K562 (cell line): ENCODE data around the gene FBXL2. TPM values are rescaled to one million over a fixed set of nuclear protein-coding genes. Genes with fewer than 3 reads are reported as not detected.

Source experiments
- ATAC-seq: fragments of 200-7000 bp; cut with Tn5 transposase; 3 replicates; pipeline ENCODE4 v1.9.1; 2020; ENCODE audit warnings: moderate library complexity
- BruUV-seq: library from RNA; stranded (reverse); fragments of 400-500 nt; replicated peaks from 2 replicates; lab custom pipeline; 2021; lab: Mats Ljungman, UMichigan
- CTCF ChIA-PET: fragments of 300-600 bp; formaldehyde crosslinking; extraction: SDS; loops from one replicate; lab custom pipeline; 2021; ENCODE audit warnings: low intra/inter-chr PET ratio; lab: Yijun Ruan, JAX
- POLR2A ChIA-PET: fragments of 300-600, 350-650 bp; sonication (Branson Sonifier 250); formaldehyde crosslinking; extraction: SDS; loops from one replicate; lab custom pipeline; 2021; ENCODE audit warnings: antibody characterized with exemption, inconsistent platforms; lab: Yijun Ruan, JAX
- DNase-seq, 4 experiments: peaks; one replicate each; pipeline versions ENCODE4 v3.0.0 to v3.0.0-alpha.2; 2011 to 2018; ENCODE audit warnings: low spot score in 3 of 4, mixed read lengths in 3 of 4; ENCODE audit errors: extremely low read depth in 1 of 4
- FAIRE-seq: peaks from 2 replicates; lab custom pipeline; 2011; peaks lifted over from hg19 to GRCh38; lab: Jason Lieb, UNC
- H2AFZ ChIP-seq: 2 replicates; pipeline ENCODE4 v1.6.0; 2011; ENCODE audit warnings: low read depth, low read length, control low read depth, inconsistent platforms
- H3K27ac ChIP-seq: fragments of 200-600 bp; 3 replicates; pipeline ENCODE4 v1.8.0; 2011; ENCODE audit warnings: low read depth, mild to moderate bottlenecking, control low read depth, inconsistent platforms, low read length, moderate library complexity, mixed read lengths; ENCODE audit errors: extremely low read depth
- H3K27me3 ChIP-seq, 2 experiments: fragments of 300-600 bp in 1 of 2; 2 replicates in 1 of 2; 3 replicates in 1 of 2; pipeline versions ENCODE4 v1.6.0 to v1.8.0; 2011; ENCODE audit warnings: inconsistent platforms in 2 of 2, low read length in 2 of 2, mild to moderate bottlenecking in 1 of 2, mixed read lengths in 1 of 2, moderate library complexity in 1 of 2; ENCODE audit not compliant: control insufficient read depth in 2 of 2, insufficient read depth in 2 of 2
- H3K36me3 ChIP-seq: fragments of 300-600 bp; 3 replicates; pipeline ENCODE4 v1.8.0; 2011; ENCODE audit warnings: mild to moderate bottlenecking, low read length, inconsistent platforms; ENCODE audit not compliant: control insufficient read depth, insufficient read depth
- H3K4me1 ChIP-seq, 2 experiments: fragments of 200-600 bp in 1 of 2; replicated peaks in 1 of 2; 2 replicates in 1 of 2; 3 replicates in 1 of 2; pipeline versions ENCODE4 v1.5.1 to v1.8.0; 2011; ENCODE audit warnings: inconsistent platforms in 2 of 2, low read length in 2 of 2, mild to moderate bottlenecking in 1 of 2, mixed read lengths in 1 of 2, moderate library complexity in 1 of 2; ENCODE audit not compliant: control insufficient read depth in 2 of 2, insufficient read depth in 2 of 2
- H3K4me2 ChIP-seq: 2 replicates; pipeline ENCODE4 v1.6.1; 2011; ENCODE audit warnings: low read length, control low read depth, inconsistent platforms, mixed read lengths; ENCODE audit not compliant: insufficient read depth
- H3K4me3 ChIP-seq: fragments of 200-600 bp; sonication (generic), shearing (Covaris generic); 2 replicates; pipeline ENCODE4 v1.5.1; 2016; ENCODE audit warnings: control low read depth, inconsistent platforms
- H3K79me2 ChIP-seq: fragments of 200-600 bp; 3 replicates; pipeline ENCODE4 v1.8.0; 2011; ENCODE audit warnings: low read length, inconsistent platforms; ENCODE audit not compliant: control insufficient read depth, insufficient read depth
- H3K9ac ChIP-seq, 2 experiments: 2 replicates each; pipeline versions ENCODE4 v1.6.0 to v1.6.1; 2011; ENCODE audit warnings: low read depth in 2 of 2, low read length in 2 of 2, control low read depth in 1 of 2, inconsistent platforms in 1 of 2, mild to moderate bottlenecking in 1 of 2, mixed read lengths in 1 of 2; ENCODE audit not compliant: insufficient read depth in 1 of 2
- H3K9me1 ChIP-seq: one replicate; pipeline ENCODE4 v1.6.0; 2011; ENCODE audit warnings: inconsistent platforms, mild to moderate bottlenecking, low read length, moderate library complexity; ENCODE audit not compliant: control insufficient read depth, insufficient read depth
- H3K9me3 ChIP-seq: replicated peaks from 2 replicates; pipeline ENCODE4 v1.5.1; 2011; ENCODE audit warnings: low read depth, low read length, inconsistent platforms; ENCODE audit not compliant: control insufficient read depth, insufficient read depth
- H4K20me1 ChIP-seq: replicated peaks from 2 replicates; pipeline ENCODE4 v1.6.1; 2011; ENCODE audit warnings: low read length, inconsistent platforms, mixed read lengths; ENCODE audit not compliant: control insufficient read depth, insufficient read depth
- BRD9 ChIP-seq: fragments of 450-650 bp; IDR thresholded peaks from 2 replicates; pipeline ENCODE4 v1.6.1; 2018; ENCODE audit warnings: low read depth; ENCODE audit not compliant: partially characterized antibody
- CTCFL ChIP-seq: IDR thresholded peaks from 2 replicates; pipeline ENCODE4 v1.6.1; 2011; ENCODE audit warnings: borderline replicate concordance, low read depth, mild to moderate bottlenecking, moderate library complexity, low read length; ENCODE audit not compliant: insufficient read depth, poor library complexity, severe bottlenecking
- DACH1 ChIP-seq: fragments of 450-650 bp; IDR thresholded peaks from 2 replicates; pipeline ENCODE4 v1.6.1; 2018; ENCODE audit not compliant: partially characterized antibody
- GTF2A2 ChIP-seq: IDR thresholded peaks from 2 replicates; pipeline ENCODE4 v1.6.1; 2016; ENCODE audit warnings: mild to moderate bottlenecking, missing genetic modification characterization, missing compliant biosample characterization
- IRF2 ChIP-seq: sonication (generic); formaldehyde crosslinking; IDR thresholded peaks from 2 replicates; pipeline ENCODE4 v1.8.1; 2022; ENCODE audit warnings: mild to moderate bottlenecking, missing genetic modification reagents
- L3MBTL2 ChIP-seq: fragments of 450-650 bp; IDR thresholded peaks from 2 replicates; pipeline ENCODE4 v1.6.1; 2016; ENCODE audit warnings: mild to moderate bottlenecking, moderate library complexity
- PPARD ChIP-seq: fragments of 250-450 bp; sonication (Bioruptor Pico); IDR thresholded peaks from 2 replicates; pipeline ENCODE4 v1.8.0; 2022; ENCODE audit warnings: inconsistent platforms, mild to moderate bottlenecking, moderate library complexity
- RAD51 ChIP-seq: fragments of 450-650 bp; IDR thresholded peaks from 2 replicates; pipeline ENCODE4 v1.7.1; 2016; ENCODE audit warnings: low read depth, mild to moderate bottlenecking, borderline replicate concordance
- TCFL5 ChIP-seq: fragments of 250-450 bp; sonication (Bioruptor Pico); conservative IDR thresholded peaks from 2 replicates; pipeline ENCODE4 v1.6.1; 2021; ENCODE audit warnings: mild to moderate bottlenecking, moderate library complexity, matching md5 sums
- ZNF124 ChIP-seq: sonication (generic); formaldehyde crosslinking; IDR thresholded peaks from 2 replicates; pipeline ENCODE4 v1.8.1; 2022; ENCODE audit warnings: missing genetic modification reagents
- ZNF133 ChIP-seq: fragments of 250-450 bp; sonication (Bioruptor Pico); IDR thresholded peaks from 2 replicates; pipeline ENCODE4 v1.4.0; 2020; ENCODE audit warnings: mild to moderate bottlenecking
- in situ Hi-C: fragments of 300-500 bp; cut with MboI; formaldehyde crosslinking; loops from 4 replicates; pipeline ENCODE4 v1.15.0; 2018; ENCODE audit warnings: inconsistent platforms, mixed read lengths
- intact Hi-C: fragments of 100-400 bp; cut with micrococcal nuclease; formaldehyde crosslinking; loops from 2 replicates; pipeline ENCODE4 v1.14.2; 2022
- polyA plus RNA-seq, 8 experiments: library from polyadenylated mRNA; depleted of rRNA in 4 of 8; stranded (reverse) in 5 of 8; unstranded in 3 of 8; fragments of >200 nt; fragmentation: Nextera tagmentation in 2 of 8; fragmentation: Illumina TruSeq in 1 of 8; extraction: Ambion mirVana in 2 of 8; extraction: Trizol in 1 of 8; gene quantifications; 2 replicates each; pipeline versions ENCODE4 v1.2.1 to v1.2.3, GENCODE V29; 2011 to 2014; ENCODE audit warnings: inconsistent platforms in 1 of 8, missing spikeins in 1 of 8
- total RNA-seq, 7 experiments: library from RNA; depleted of rRNA in 6 of 7; stranded (reverse); fragments of >200 nt in 6 of 7; fragmentation: Illumina TruSeq in 2 of 7; extraction: Trizol in 2 of 7; gene quantifications; 2 replicates each; pipeline versions ENCODE4 v1.2.1 to v1.2.3, GENCODE V29; 2011 to 2021; ENCODE audit warnings: low replicate concordance in 1 of 7

FBXL2 gene
- total and polyA plus RNA-seq, 9 of the 15 experiments (the other 6 are each of a cell fraction or from before 2014, with no cell fraction given) = 1.3 to 6.9 (median 1.9) TPM

GRCh38 chr3:33313331-33313730 lies 36.1 kb downstream of the FBXL2 start:
- Histone ChIP-seq H3K9me1 (no peaks in the 10 kb centered on the region), H4K20me1 (no peaks in the 10 kb centered on the region), H3K79me2 (no peaks in the 10 kb centered on the region), H2AFZ (no peak overlapping the region), H3K9ac (no peak overlapping the region), H3K4me1 (no peaks in the 10 kb centered on the region; a peak in 1 of 5 replicates), H3K4me3 (no peak overlapping the region), H3K4me2 (no peak overlapping the region), H3K9me3 (no peaks in the 10 kb centered on the region), H3K27me3 (no peaks in the 10 kb centered on the region), H3K27ac (no peak overlapping the region), H3K36me3 (no peaks in the 10 kb centered on the region)
- FAIRE-seq (no peak), ATAC-seq (no peak), DNase-seq (no peak)
- TF ChIP-seq TCFL5 = no peak
- TF ChIP-seq IRF2 (CRISPR knock-in tag) = no peak
- TF ChIP-seq ZNF124 (CRISPR knock-in tag) = no peak
- no peak for TF ChIP-seq RAD51
- no peak for TF ChIP-seq DACH1
- TF ChIP-seq BRD9 = no peak
- intact Hi-C loops = no loop called here
- ChIA-PET CTCF (no interaction called here), POLR2A (no interaction called here)
- BruUV-seq = no TSS peak
- in situ Hi-C loops = no loop called here

GRCh38 chr3:33314993-33315392 lies 37.8 kb downstream of the FBXL2 start:
- no peaks in the 10 kb centered on the region; a peak in 1 of 5 replicates for H3K27me3 ChIP-seq
- POLR2A ChIA-PET = interaction anchor here (0.6 kb wide), 1 partner anchor 222 kb away, joined by 3 read pairs; no protein-coding TSS in a partner anchor
- no peaks in the 10 kb centered on the region for H3K9me1 ChIP-seq
- FAIRE-seq = no peak
- H3K79me2 ChIP-seq = no peaks in the 10 kb centered on the region
- H3K9me3 ChIP-seq = no peaks in the 10 kb centered on the region
- H3K9ac ChIP-seq = no peak overlapping the region
- no peaks in the 10 kb centered on the region; a peak in 1 of 5 replicates for H3K4me1 ChIP-seq
- H3K36me3 ChIP-seq = no peaks in the 10 kb centered on the region
- no peak overlapping the region for H2AFZ ChIP-seq
- no peak overlapping the region for H3K27ac ChIP-seq
- no peak for DNase-seq
- intact Hi-C loops = no loop called here
- H4K20me1 ChIP-seq = no peaks in the 10 kb centered on the region
- no peak for ATAC-seq
- CTCF ChIA-PET = no interaction called here
- no peak overlapping the region for H3K4me3 ChIP-seq
- H3K4me2 ChIP-seq = no peak overlapping the region
- no TSS peak for BruUV-seq
- in situ Hi-C loops = no loop called here
- TF ChIP-seq ZNF133 (CRISPR knock-in tag) (no peak), GTF2A2 (tag) (no peak), CTCFL (no peak), L3MBTL2 (no peak), PPARD (CRISPR knock-in tag) (no peak)
